GM19328 (cell line): ENCODE data around the gene MC4R.

Experiments used
- ATAC-seq: cut with Tn5 transposase; IDR thresholded peaks from one replicate; pipeline ENCODE4 v1.9.1; 2021; ENCODE audit warnings: mild to moderate bottlenecking, moderate library complexity; ENCODE audit not compliant: unreplicated experiment

The MC4R gene

GRCh38 chr18:60329131-60329530 is 43.4 kb downstream of the MC4R start:
- no peak for ATAC-seq

GRCh38 chr18:60327880-60328279 is 44.7 kb downstream of the MC4R start:
- ATAC-seq: no peak

GRCh38 chr18:60322591-60322990 is 50.0 kb downstream of the MC4R start:
- ATAC-seq: no peak
